GM19043 (cell line): ENCODE measurements around the gene FBRS.
"Not testable (repeated sequence)": the region's sequence is repeated elsewhere in the genome, so short reads cannot be mapped to it uniquely, and the experiment has no call there.

ENCODE experiments used
- ATAC-seq: cut with Tn5 transposase; IDR thresholded peaks from one replicate; pipeline ENCODE4 v1.9.1; 2021; ENCODE audit warnings: low read depth; ENCODE audit not compliant: unreplicated experiment

FBRS gene

DNA sequence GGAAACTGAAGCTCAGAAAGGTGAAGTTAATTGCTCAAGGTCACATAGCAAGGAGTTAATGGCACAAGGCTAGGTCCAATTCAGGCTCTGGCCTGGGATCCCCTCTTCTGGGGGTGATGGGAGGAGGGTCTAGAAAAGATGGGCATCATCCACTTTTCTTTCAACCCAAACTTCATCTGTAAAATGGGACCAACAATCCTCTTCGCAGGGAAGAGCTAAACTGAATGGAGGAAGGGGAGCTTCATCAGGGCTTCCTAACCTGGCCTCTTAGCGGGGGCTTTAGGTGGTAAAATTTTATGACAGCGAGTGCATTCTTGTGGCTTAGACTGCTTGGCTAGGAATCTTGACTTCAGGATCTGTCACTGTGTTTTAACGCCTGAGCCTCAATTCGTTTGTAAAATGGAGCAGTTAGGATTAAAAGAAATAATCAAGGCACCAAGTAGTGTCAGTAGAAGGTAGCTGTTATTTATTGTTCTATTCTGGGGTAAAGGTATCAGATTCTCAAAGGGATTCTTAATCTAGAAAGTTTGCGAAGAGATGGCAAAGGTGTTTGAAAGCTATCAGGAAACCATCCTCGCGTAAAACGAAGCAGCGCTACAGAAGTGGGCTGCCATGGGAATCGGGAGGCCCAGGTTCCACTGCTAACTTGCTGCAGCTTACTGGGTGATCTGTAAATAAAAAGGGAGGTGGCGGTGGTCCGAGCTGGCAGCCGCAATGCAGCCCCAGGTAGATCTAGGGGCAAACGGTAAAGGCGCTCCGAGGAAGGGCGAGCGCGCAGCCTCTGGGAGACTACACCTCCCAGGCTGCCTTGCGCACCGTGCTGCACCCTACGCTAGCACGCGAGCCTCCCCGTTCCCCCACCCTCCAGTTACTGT lies 39.3 kb downstream of the FBRS start:
- peak; percentile 82 for ATAC-seq

DNA sequence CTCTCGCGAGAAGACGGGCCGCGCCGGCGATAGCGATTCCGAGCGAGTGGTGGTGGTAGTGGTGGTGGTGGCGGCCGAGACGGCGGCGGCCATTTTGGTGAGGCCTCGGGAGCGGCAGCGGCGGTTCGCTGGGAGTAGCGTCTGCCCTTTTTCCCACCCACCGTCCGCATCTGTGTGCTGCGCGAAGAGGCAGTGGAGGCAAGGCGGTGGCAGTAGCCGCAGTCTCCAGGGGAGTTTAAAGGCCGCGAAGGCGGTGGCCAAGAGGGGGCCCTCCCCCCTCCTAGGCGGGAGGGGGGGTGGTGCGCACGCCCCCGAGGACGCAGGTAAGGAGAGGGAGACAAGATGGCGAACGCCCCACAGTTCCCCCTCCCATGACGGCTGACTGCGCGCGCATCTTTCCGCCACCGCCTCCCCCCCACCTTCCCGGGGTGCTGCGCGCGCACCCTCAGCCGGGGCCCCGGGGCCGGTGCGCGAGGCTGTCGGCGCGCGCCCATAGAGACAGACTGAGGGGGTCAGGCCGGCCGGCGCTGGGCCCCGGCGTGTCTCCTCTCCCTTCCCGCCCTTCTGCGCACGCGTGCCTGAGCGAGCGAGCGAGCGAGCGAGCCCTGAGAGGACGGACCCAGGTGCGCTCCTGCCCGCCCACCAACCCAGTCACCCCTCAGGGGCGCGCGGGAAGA lies 40.0 kb downstream of the FBRS start:
- ATAC-seq: peak; percentile 46

DNA sequence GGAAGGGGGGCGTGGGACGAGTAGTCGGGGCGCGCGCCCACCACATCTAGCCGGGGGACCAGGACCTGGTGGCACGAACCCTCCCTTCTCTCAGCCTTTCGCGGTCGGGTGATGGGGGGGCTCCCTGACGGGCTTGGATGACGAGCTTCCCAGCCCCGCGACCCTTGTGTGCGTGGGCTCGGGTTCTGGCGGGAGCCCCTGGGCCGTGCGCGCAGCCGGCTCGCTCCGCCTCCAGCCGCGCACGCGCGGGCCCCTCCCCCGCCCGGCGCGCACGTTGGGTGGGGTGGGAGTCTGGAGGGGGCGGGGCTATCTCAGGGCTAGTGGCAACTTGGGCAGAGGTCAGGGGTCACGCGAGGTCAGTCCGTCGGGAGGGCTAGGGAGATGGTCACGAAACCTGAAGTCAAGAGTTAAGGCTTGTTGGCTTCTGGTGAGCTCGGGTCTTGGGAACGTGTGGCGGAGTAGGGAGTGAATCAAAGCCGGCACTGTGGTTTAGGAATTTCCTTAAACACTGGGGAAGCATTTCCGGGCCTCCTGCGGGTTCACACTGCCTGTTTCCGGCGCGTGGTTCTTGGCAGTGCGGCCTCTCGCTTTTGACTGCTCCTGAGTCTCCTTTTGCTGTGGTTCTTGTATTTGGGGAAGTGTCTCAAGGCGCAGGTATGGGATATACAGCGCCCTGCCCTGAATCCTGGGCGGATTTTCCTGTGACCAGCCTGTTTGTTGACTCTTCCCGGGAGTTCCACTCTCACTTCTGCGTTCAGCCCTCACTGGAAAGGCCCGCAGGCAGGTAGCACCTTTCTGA lies 40.8 kb downstream of the FBRS start, which contains the start of gene SRCAP:
Gene SRCAP, plus strand, starts transcription at position 356 of the 799 bp plus-strand sequence. CDS start 1,654 bp downstream, outside the sequence.
- ATAC-seq: peak; percentile 26

DNA sequence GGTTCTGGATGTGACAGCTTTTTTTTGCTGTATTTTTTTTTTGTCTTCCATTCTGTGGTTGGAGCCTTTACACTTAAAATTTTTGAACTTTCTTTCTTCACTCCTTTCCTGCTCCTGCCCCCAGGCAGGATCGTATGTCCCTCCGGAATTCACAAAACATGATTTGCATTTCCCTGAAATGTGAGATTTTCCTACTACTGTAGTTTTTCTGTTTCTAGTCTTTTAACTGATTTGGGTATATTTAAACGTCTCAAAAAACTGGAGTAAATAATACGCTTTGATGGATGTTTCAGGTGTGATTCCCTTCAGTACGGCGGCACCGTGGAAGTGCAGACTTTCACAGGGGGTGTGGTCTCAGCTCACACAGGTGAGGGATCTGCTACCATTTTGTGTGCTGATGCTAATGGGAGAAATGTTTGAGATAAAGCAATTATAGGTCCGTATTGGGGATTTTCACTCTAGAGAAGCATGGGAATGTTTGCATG lies 41.4 kb downstream of the FBRS start:
- no peak for ATAC-seq

DNA sequence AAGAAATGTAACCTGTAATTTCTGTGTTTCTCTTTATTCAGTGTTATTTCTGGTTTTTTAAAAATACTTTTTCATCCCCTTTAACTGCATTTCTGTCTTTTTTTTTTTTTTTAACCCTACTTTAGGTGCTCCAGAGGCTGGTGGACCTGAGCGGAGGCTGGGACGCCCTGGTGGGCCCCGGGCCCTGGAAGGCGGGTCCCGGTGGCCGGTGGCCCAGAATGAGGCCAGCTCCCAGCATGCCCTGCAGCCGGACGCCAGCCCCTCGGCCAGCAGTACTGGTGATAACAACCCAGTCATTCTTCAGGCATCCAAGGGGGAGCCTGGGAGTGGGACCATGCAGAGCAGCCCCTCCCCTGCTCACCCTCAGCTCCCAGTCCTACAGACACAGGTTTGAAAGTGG lies 42.3 kb downstream of the FBRS start:
- no peak for ATAC-seq

DNA sequence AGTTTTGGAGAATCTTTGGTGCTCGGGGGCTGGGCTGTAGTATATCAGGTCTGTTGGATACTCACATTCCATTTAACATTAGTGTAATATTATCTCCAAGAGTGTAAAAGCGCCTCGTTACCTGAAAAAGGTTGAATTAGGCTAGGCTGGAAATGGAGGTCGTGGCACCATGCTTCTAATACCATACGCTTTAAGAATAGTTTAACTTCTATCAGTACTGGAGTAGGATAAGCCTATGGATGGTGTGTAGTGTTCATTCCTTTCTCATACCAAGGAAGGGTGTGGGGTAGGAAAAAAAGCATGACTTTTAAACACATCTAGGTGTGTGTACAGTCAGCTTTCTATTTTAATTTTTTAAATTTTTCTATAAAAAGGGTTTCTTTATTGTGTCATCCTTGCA lies 42.7 kb downstream of the FBRS start:
- no peak for ATAC-seq

DNA sequence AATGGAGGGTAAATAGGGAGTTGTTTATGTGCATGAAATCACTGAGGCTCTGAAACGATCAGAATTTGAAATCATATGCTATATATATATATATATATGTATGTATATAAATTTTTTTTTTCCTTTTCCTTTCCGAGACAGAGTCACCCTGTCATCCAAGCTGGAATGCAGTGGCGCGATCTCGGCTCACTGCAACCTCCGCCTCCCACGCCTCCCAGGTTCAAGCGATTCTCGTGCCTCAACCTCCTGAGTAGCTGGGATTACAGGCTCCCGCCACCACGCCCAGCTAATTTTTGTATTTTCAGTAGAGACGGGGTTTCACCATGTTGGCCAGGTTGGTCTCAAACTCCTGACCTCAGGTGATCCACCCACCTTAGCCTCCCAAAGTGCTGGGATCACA lies 44.8 kb downstream of the FBRS start:
- not testable (repeated sequence) for ATAC-seq

DNA sequence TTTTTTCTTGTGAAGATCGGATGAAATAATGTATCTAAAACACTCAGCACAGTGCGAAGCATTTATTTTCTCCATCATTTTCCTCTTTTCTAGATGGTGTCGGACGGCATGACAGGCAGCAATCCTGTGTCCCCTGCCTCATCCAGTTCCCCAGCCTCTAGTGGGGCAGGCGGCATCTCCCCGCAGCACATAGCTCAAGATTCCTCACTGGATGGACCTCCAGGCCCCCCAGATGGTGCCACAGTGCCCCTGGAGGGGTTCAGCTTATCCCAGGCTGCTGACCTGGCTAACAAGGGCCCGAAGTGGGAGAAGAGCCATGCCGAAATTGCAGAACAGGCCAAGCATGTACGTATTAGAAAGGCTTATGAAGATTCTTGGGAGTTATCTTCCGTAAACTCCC lies 45.7 kb downstream of the FBRS start:
- ATAC-seq: no peak

DNA sequence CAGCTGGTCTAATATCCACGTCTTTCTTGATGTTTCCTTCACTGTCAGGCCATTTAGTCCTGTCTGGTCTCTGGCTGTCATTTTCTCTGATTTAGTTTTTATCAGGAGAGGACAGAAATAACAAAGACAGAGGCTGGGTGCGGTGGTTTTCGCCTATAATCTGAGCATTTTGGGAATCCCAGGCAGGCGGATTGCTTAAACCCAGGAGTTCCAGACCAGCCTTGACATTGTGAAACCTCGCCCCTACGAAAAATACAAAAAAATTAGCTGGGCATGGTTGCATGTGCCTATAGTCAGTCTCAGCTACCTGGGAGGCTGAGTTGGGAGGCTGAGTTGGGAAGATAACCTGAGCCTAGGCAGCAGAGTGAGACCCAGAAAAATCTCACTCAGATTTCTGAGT lies 47.8 kb downstream of the FBRS start:
- no peak for ATAC-seq

DNA sequence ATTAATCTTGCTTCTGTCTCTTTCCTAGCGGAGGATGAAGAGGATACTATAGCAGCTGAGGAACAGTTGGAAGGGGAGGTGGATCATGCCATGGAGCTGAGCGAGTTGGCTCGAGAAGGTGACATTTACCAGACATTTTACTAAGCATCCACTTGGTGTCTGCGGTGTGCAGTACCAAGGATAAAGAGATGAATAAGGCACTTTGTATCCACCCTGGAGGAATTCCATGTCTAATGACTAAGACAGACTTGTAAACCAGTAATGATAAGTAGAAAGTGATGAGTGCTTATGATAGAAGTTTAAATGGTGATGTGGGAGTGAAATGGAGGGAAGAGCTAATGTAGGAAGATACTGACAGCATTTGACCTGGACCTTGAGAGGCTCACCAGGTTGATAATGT lies 52.7 kb downstream of the FBRS start:
- ATAC-seq: no peak

DNA sequence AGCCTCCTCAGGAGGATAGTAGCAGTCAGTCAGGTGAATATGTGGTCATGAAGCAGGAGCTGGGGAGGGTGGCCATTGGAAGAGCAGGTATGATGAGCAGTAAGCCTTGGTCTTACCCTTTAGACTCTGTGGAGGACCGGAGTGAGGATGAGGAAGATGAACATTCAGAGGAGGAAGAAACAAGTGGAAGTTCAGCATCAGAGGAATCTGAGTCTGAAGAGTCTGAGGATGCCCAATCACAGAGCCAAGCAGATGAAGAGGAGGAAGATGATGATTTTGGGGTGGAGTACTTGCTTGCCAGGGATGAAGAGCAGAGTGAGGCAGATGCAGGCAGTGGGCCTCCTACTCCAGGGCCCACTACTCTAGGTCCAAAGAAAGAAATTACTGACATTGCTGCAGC lies 53.5 kb downstream of the FBRS start:
- ATAC-seq: no peak

DNA sequence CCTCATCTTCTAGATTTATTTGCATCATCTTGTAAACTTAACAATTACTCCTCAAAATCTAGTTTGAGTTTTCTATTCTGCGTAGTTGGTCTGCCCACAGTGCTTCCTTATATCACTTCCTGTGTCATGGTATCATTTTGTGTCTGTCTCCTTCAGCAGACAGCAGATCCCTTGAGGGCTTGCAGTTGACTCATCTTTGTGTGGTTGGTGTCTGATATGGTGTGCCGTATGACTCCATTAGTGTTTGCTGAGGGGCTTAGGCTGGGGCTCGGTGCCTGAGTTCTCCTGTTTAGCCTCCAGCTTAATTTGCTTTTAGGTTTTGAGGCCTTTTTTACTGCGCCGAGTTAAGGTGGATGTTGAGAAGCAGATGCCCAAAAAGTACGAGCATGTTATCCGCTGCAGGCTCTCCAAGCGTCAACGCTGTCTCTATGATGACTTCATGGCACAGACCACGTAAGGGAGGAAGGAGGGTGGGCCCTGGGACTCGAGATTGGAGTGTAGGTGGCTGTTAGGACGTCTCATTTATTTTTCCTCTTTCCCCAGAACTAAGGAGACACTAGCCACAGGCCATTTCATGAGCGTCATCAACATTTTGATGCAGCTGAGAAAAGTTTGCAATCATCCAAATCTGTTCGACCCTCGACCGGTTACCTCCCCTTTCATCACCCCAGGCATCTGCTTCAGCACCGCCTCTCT lies 57.7 kb downstream of the FBRS start:
- ATAC-seq: no peak

DNA sequence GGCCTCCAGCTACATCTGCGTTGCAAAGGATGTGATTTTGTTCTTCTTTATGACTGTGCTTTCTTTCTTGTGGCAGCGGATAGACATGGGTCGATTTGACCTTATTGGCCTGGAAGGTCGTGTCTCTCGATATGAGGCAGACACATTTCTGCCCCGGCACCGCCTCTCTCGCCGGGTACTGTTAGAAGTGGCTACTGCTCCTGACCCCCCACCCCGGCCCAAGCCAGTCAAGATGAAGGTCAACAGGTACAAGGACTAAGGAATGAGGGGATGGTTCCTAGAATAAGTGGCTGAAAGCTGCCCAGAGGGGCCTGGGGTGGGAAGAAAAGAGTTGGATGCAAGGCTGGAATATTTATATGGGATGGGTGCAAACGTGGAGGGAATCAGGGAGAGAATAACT lies 61.9 kb downstream of the FBRS start:
- ATAC-seq: no peak
